ENCODE data around the gene SPTLC2. TPM values are rescaled to one million over a fixed set of nuclear protein-coding genes. Genes with fewer than 3 reads are reported as not detected.

SPTLC2 gene
- total RNA-seq, 1 donor from 2014 or later, result 12.3 TPM

DNA sequence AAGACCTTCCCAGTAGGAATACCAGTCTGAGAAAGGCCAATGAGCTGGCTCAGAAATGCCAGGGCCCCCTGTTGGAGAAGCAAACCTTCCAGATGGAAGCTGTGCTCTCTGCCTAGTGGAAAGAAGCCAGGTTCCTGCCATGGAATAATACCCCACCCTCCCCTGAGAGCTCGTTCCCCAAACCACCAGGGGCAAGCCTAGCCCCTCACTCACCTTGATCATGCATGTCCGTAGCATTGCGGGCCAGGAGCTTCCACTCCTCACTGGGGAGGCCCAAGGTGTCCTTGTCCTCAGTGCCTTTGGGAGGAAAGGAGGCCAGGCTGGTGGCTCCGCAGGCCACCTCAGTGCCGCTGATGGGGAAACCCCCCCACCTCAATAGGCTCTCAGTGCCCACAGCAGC is 138.4 kb downstream of the SPTLC2 start:
- no peak overlapping the region for H3K27ac Mint-ChIP-seq
- H3K9ac ChIP-seq, result no peak overlapping the region
- H3K9me3 ChIP-seq (ENCODE audit: low read depth), result no peaks in the 10 kb centered on the region
- H2AFZ ChIP-seq (replicated peaks), result no peak overlapping the region
- H3K36me3 ChIP-seq, result no peaks in the 10 kb centered on the region
- TF ChIP-seq EZH2 (IDR thresholded peaks at IDR 0.05) (no peak), EZH2phosphoT487 (IDR thresholded peaks at IDR 0.05) (no peak)
- TF ChIP-seq, protein P1, sequence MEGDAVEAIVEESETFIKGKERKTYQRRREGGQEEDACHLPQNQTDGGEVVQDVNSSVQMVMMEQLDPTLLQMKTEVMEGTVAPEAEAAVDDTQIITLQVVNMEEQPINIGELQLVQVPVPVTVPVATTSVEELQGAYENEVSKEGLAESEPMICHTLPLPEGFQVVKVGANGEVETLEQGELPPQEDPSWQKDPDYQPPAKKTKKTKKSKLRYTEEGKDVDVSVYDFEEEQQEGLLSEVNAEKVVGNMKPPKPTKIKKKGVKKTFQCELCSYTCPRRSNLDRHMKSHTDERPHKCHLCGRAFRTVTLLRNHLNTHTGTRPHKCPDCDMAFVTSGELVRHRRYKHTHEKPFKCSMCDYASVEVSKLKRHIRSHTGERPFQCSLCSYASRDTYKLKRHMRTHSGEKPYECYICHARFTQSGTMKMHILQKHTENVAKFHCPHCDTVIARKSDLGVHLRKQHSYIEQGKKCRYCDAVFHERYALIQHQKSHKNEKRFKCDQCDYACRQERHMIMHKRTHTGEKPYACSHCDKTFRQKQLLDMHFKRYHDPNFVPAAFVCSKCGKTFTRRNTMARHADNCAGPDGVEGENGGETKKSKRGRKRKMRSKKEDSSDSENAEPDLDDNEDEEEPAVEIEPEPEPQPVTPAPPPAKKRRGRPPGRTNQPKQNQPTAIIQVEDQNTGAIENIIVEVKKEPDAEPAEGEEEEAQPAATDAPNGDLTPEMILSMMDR (IDR thresholded peaks at IDR 0.05), result no peak
- no peak overlapping the region for H3K4me3 ChIP-seq
- H3K36me3 Mint-ChIP-seq, result no peaks in the 10 kb centered on the region
- H3K4me3 Mint-ChIP-seq, result no peak overlapping the region
- DNase-seq (ENCODE audit: low spot score), result no peak
- no peaks in the 10 kb centered on the region for H3K4me1 ChIP-seq
- no peaks in the 10 kb centered on the region for H3K79me2 ChIP-seq (ENCODE audit: low read depth)
- H3K4me2 ChIP-seq, result no peak overlapping the region
- no peaks in the 10 kb centered on the region for H4K20me1 ChIP-seq (ENCODE audit: low read depth)
- no peaks in the 10 kb centered on the region for H3F3A ChIP-seq (ENCODE audit: low read depth)
- H3K9me3 Mint-ChIP-seq, result no peaks in the 10 kb centered on the region
- H3K27ac ChIP-seq, result no peak overlapping the region
- no peaks in the 10 kb centered on the region for H3K4me1 Mint-ChIP-seq
- no peaks in the 10 kb centered on the region for H3K27me3 ChIP-seq
- peaks cover 8% of the 10 kb centered on the region for H3K27me3 Mint-ChIP-seq (ENCODE audit: insufficient read depth, low read depth)

DNA sequence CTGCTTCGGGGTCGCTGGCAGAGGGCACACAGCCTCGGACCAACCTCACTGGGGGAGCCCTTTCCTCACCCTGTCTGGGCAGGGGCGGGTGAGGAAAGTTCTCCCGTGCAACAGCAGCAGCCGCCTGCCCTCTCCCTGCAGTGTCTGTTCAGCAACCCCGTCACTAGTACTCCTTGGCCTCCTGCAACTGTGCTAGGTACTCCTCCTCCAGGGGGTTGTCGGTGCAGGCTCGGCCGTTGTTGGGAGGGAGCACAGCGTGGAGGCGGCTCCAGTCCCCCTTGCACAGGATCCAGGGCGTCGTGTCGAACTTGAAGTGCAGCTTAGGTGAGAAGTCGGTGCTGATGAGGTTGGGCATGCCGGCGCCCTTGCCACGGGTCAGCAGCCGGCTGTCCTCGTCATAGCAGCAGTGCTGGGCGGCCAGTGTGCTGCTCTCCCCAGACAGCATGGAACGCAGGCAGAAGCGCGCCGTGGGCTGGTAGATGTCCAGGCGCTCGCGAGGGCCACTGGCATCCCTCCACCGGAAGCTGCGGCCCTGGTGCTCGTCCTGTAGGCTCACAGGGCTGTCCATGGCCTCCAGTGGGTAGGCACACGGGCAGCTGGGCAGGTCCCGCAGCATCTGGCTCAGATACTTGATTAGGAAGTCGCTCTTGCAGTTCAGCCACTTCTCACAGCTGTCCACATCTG is 140.9 kb downstream of the SPTLC2 start:
- Histone ChIP-seq H3K4me3 (no peak overlapping the region), H2AFZ (replicated peaks) (no peak overlapping the region), H4K20me1 (ENCODE audit: low read depth) (no peaks in the 10 kb centered on the region), H3K36me3 (no peaks in the 10 kb centered on the region), H3K4me1 (peaks cover 2% of the 10 kb centered on the region), H3K9me3 (ENCODE audit: low read depth) (no peaks in the 10 kb centered on the region), H3K79me2 (ENCODE audit: low read depth) (no peaks in the 10 kb centered on the region), H3K4me2 (no peak overlapping the region), H3K9ac (no peak overlapping the region), H3K27ac (no peak overlapping the region), H3F3A (ENCODE audit: low read depth) (no peaks in the 10 kb centered on the region), H3K27me3 (no peaks in the 10 kb centered on the region)
- Mint-ChIP-seq H3K4me3 (no peak overlapping the region), H3K36me3 (no peaks in the 10 kb centered on the region), H3K27me3 (ENCODE audit: insufficient read depth, low read depth) (peaks cover 8% of the 10 kb centered on the region), H3K27ac (peak overlapping the region; percentile 72), H3K4me1 (no peaks in the 10 kb centered on the region), H3K9me3 (no peaks in the 10 kb centered on the region)
- DNase-seq (ENCODE audit: low spot score), result no peak
- TF ChIP-seq, protein P1 (IDR thresholded peaks at IDR 0.05), result no peak
- TF ChIP-seq EZH2 (IDR thresholded peaks at IDR 0.05) (no peak), EZH2phosphoT487 (IDR thresholded peaks at IDR 0.05) (no peak)

DNA sequence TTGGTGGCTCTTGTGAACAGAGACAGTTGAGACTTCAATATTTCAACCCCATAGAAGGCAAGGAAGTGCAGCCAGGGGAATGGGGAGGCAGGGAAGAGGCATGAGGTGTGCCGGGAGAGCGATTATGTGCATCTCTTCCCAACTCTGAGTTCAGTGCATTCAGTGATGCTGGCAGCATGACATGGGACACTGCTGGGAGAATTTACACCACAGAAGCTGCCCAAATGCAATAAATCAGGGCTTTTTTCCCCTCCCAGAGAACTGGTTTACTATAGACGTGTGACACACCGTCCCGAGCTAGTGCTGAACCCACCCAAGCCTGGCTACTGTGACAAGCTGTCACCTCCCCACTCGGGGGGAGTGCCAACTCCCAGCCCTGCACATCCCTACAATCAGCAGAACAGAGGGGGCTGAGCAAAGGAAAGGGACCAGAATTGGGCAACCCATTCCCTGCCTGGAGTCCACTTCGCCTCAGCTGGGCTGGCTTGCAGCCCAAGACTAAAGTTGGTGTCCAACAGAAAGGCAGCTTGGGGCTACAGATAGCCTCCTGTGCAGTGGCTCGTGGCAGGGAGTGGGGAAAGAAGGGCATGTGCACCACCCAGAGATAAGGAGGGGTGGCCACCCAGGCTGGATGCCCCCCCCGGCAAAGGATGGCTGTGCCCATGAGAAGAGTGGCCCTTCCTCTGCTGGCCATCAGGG is 141.8 kb downstream of the SPTLC2 start:
- H3K4me2 ChIP-seq, result no peak overlapping the region
- no peaks in the 10 kb centered on the region for H3K36me3 Mint-ChIP-seq
- H3K9me3 ChIP-seq (ENCODE audit: low read depth), result no peaks in the 10 kb centered on the region
- peaks cover 1% of the 10 kb centered on the region for H3F3A ChIP-seq (ENCODE audit: low read depth)
- H3K36me3 ChIP-seq, result no peaks in the 10 kb centered on the region
- H3K79me2 ChIP-seq (ENCODE audit: low read depth), result no peaks in the 10 kb centered on the region
- H3K4me3 ChIP-seq, result no peak overlapping the region
- no peaks in the 10 kb centered on the region for H4K20me1 ChIP-seq (ENCODE audit: low read depth)
- H3K27ac ChIP-seq, result no peak overlapping the region
- no peak overlapping the region for H2AFZ ChIP-seq (replicated peaks)
- no peaks in the 10 kb centered on the region for H3K27me3 ChIP-seq
- peaks cover 2% of the 10 kb centered on the region for H3K4me1 ChIP-seq
- no peak for TF ChIP-seq EZH2phosphoT487 (IDR thresholded peaks at IDR 0.05)
- TF ChIP-seq, protein P1 (IDR thresholded peaks at IDR 0.05), result no peak
- TF ChIP-seq EZH2 (IDR thresholded peaks at IDR 0.05), result no peak
- no peak overlapping the region for H3K4me3 Mint-ChIP-seq
- H3K9ac ChIP-seq, result no peak overlapping the region
- DNase-seq (ENCODE audit: low spot score), result no peak
- no peaks in the 10 kb centered on the region for H3K4me1 Mint-ChIP-seq
- no peak overlapping the region for H3K27ac Mint-ChIP-seq
- peaks cover 8% of the 10 kb centered on the region for H3K27me3 Mint-ChIP-seq (ENCODE audit: insufficient read depth, low read depth)
- no peaks in the 10 kb centered on the region for H3K9me3 Mint-ChIP-seq
